Mesenchymal stem cell (in vitro differentiated cells and primary cell): Measurements from ENCODE around the gene USP50.
A peak's percentile ranks its signal among the peaks of the same experiment; 100 is the strongest.

ENCODE experiments used
- DNase-seq: peaks from one replicate; pipeline ENCODE4 v3.0.0-alpha.2; 2013
- H2AFZ ChIP-seq: one replicate; pipeline ENCODE4 v1.6.1; 2013; ENCODE audit warnings: low read depth, mild to moderate bottlenecking, control low read depth, inconsistent platforms, low read length, moderate library complexity
- H2AK5ac ChIP-seq: 2 replicates; pipeline ENCODE4 v1.6.1; 2013; ENCODE audit warnings: low read length, moderate library complexity, mild to moderate bottlenecking, inconsistent platforms; ENCODE audit not compliant: severe bottlenecking
- H2BK120ac ChIP-seq: one replicate; pipeline ENCODE4 v1.6.1; 2013; ENCODE audit warnings: low read depth, mild to moderate bottlenecking, inconsistent platforms, low read length, moderate library complexity
- H2BK12ac ChIP-seq, 2 experiments: one replicate each; pipeline ENCODE4 v1.6.1; 2013; ENCODE audit warnings: inconsistent platforms in 2 of 2, low read length in 2 of 2, mild to moderate bottlenecking in 2 of 2, moderate library complexity in 2 of 2, control low read depth in 1 of 2
- H2BK15ac ChIP-seq: one replicate; pipeline ENCODE4 v1.6.1; 2013; ENCODE audit warnings: mild to moderate bottlenecking, low read depth, inconsistent platforms; ENCODE audit not compliant: poor library complexity, severe bottlenecking
- H2BK5ac ChIP-seq: 2 replicates; pipeline ENCODE4 v1.6.1; 2013; ENCODE audit warnings: low read depth, mild to moderate bottlenecking, low read length, control low read depth, inconsistent platforms; ENCODE audit not compliant: poor library complexity, severe bottlenecking
- H3K14ac ChIP-seq, 2 experiments: one replicate each; pipeline ENCODE4 v1.6.1; 2013; ENCODE audit warnings: inconsistent platforms in 2 of 2, low read length in 2 of 2, control low read depth in 1 of 2, mild to moderate bottlenecking in 1 of 2, moderate library complexity in 1 of 2
- H3K18ac ChIP-seq, 2 experiments: one replicate each; pipeline ENCODE4 v1.6.1; 2013; ENCODE audit warnings: inconsistent platforms in 2 of 2, low read length in 2 of 2, control low read depth in 1 of 2, low read depth in 1 of 2, mild to moderate bottlenecking in 1 of 2
- H3K23ac ChIP-seq, 2 experiments: one replicate each; pipeline ENCODE4 v1.6.1; 2013; ENCODE audit warnings: inconsistent platforms in 2 of 2, low read length in 2 of 2, mild to moderate bottlenecking in 2 of 2, moderate library complexity in 2 of 2, control low read depth in 1 of 2
- H3K27ac ChIP-seq: 2 replicates; pipeline ENCODE4 v1.5.1; 2013; ENCODE audit warnings: mild to moderate bottlenecking, moderate library complexity, low read length, control low read depth, inconsistent platforms; ENCODE audit not compliant: poor library complexity, severe bottlenecking
- H3K27me3 ChIP-seq, 2 experiments: 2 replicates each; pipeline versions ENCODE4 v1.6.1 to v1.7.0; 2013; ENCODE audit warnings: low read length in 2 of 2, mild to moderate bottlenecking in 2 of 2, moderate library complexity in 2 of 2, control low read depth in 1 of 2, inconsistent platforms in 1 of 2; ENCODE audit not compliant: control insufficient read depth in 1 of 2, insufficient read depth in 1 of 2
- H3K36me3 ChIP-seq, 2 experiments: 2 replicates each; pipeline versions ENCODE4 v1.6.1 to v1.7.0; 2013; ENCODE audit warnings: low read length in 2 of 2, control low read depth in 1 of 2, inconsistent platforms in 1 of 2, low read depth in 1 of 2, mild to moderate bottlenecking in 1 of 2; ENCODE audit not compliant: insufficient read depth in 2 of 2, control insufficient read depth in 1 of 2
- H3K4ac ChIP-seq, 2 experiments: one replicate each; pipeline ENCODE4 v1.6.1; 2013; ENCODE audit warnings: inconsistent platforms in 2 of 2, low read length in 2 of 2, mild to moderate bottlenecking in 2 of 2, moderate library complexity in 2 of 2, control low read depth in 1 of 2, low read depth in 1 of 2
- H3K4me1 ChIP-seq: 2 replicates; pipeline ENCODE4 v1.6.1; 2013; ENCODE audit warnings: low read depth, low read length, control low read depth; ENCODE audit not compliant: control insufficient read depth, insufficient read depth
- H3K4me2 ChIP-seq: 2 replicates; pipeline ENCODE4 v1.6.1; 2013; ENCODE audit warnings: low read length, mild to moderate bottlenecking, inconsistent platforms; ENCODE audit not compliant: poor library complexity, severe bottlenecking
- H3K4me3 ChIP-seq, 2 experiments: 2 replicates each; pipeline versions ENCODE4 v1.5.1 to v1.7.0; 2013; ENCODE audit warnings: low read length in 2 of 2, mild to moderate bottlenecking in 2 of 2, control low read depth in 1 of 2, low read depth in 1 of 2; ENCODE audit not compliant: insufficient read depth in 1 of 2
- H3K79me1 ChIP-seq: replicated peaks from 2 replicates; pipeline ENCODE4 v1.6.1; 2013; ENCODE audit warnings: mild to moderate bottlenecking, control low read depth, low read length, inconsistent platforms; ENCODE audit not compliant: poor library complexity, severe bottlenecking
- H3K9ac ChIP-seq: 2 replicates; pipeline ENCODE4 v1.7.0; 2013; ENCODE audit warnings: mild to moderate bottlenecking, low read length, moderate library complexity
- H3K9me3 ChIP-seq: 2 replicates; pipeline ENCODE4 v1.7.0; 2013; ENCODE audit warnings: mild to moderate bottlenecking, low read length; ENCODE audit not compliant: control insufficient read depth
- H4K8ac ChIP-seq: one replicate; pipeline ENCODE4 v1.6.1; 2013; ENCODE audit warnings: inconsistent platforms, mild to moderate bottlenecking, low read length, moderate library complexity
- H4K91ac ChIP-seq: one replicate; pipeline ENCODE4 v1.6.1; 2013; ENCODE audit warnings: mild to moderate bottlenecking, low read length, inconsistent platforms
- WGBS: methylation state at CpG from one replicate; pipeline ENCODE4 v1.1.7; 2013; ENCODE audit warnings: mixed read lengths; 5-methylcytosine and 5-hydroxymethylcytosine counted together

Gene USP50

DNA sequence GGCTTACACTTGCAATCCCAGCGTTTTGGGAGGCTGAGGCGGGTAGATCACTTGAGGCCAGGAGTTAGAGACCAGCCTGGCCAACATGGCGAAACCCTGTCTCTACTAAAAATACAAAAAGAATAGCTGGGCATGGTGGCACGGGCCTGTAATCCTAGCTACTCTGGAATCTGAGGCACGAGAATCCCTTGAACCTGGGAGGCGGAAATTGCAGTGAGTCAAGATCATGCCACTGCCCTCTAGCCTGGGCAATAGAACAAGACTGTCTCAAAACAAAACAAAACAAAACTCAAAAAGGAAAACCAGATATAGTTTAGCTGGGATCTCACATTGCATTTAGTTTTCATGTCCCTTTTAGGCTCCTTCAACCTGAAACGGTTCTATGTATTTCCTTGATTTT is 2.9 kb upstream of the USP50 start:
- Histone ChIP-seq H3K9ac (no peak overlapping the region), H2BK15ac (no peak overlapping the region), H2BK120ac (no peak overlapping the region), H4K8ac (no peak overlapping the region), H3K36me3 (peaks cover 0 to 5% of the 10 kb centered on the region in 2 experiments), H2AK5ac (no peak overlapping the region), H4K91ac (no peak overlapping the region), H3K79me1 (no peaks in the 10 kb centered on the region), H2BK12ac (no peak overlapping the region), H3K9me3 (no peaks in the 10 kb centered on the region), H2BK5ac (no peak overlapping the region), H3K27ac (no peak overlapping the region), H3K27me3 (peaks cover 0 to 16% of the 10 kb centered on the region in 2 experiments), H3K4me1 (no peaks in the 10 kb centered on the region), H3K14ac (no peak overlapping the region), H3K18ac (no peak overlapping the region), H3K4me3 (no peak overlapping the region), H3K4me2 (no peak overlapping the region), H3K23ac (no peak overlapping the region), H3K4ac (no peak overlapping the region), H2AFZ (no peak overlapping the region)
- no peak for DNase-seq
- 94% methylated on average over 7 of the region's 7 CpGs for WGBS

DNA sequence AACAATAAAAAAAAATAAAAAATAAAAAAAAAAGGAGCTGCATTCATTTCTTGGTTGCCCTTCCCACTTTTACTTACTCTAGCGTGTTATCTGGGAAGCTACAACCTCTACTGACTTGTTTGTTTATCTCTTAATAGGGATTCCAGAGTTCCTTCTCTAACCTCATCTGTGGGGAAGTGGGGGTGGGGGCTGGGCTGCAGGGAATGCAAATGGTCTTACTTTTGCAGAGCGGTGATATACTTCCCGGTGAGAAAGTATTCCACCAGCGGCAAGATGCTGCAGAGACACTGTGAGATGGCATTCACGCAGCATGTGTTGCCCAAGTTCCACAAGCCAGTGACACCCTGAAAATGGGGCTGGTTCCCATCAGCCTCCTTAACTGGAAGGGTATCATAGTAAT is 2.1 kb downstream of the USP50 start:
- no peak overlapping the region for H2BK15ac ChIP-seq
- no peak overlapping the region for H4K91ac ChIP-seq
- H2BK5ac ChIP-seq, result no peak overlapping the region
- peak; percentile 14 for DNase-seq
- no peak overlapping the region for H3K27ac ChIP-seq
- no peak overlapping the region for H3K14ac ChIP-seq
- H3K9ac ChIP-seq, result no peak overlapping the region
- H3K23ac ChIP-seq, result no peak overlapping the region
- no peak overlapping the region for H3K18ac ChIP-seq
- H2AK5ac ChIP-seq, result no peak overlapping the region
- H2AFZ ChIP-seq, result no peak overlapping the region
- H4K8ac ChIP-seq, result no peak overlapping the region
- no peaks in the 10 kb centered on the region for H3K4me1 ChIP-seq
- no peak overlapping the region for H3K4ac ChIP-seq
- H3K4me3 ChIP-seq, result no peak overlapping the region
- no peak overlapping the region for H3K4me2 ChIP-seq
- no peak overlapping the region for H2BK120ac ChIP-seq
- H3K79me1 ChIP-seq, result no peaks in the 10 kb centered on the region
- 34% methylated on average over 4 of the region's 5 CpGs for WGBS
- H3K36me3 ChIP-seq, result no peaks in the 10 kb centered on the region
- H3K9me3 ChIP-seq, result no peaks in the 10 kb centered on the region
- peaks cover 0 to 30% of the 10 kb centered on the region in 2 experiments for H3K27me3 ChIP-seq
- no peak overlapping the region for H2BK12ac ChIP-seq

DNA sequence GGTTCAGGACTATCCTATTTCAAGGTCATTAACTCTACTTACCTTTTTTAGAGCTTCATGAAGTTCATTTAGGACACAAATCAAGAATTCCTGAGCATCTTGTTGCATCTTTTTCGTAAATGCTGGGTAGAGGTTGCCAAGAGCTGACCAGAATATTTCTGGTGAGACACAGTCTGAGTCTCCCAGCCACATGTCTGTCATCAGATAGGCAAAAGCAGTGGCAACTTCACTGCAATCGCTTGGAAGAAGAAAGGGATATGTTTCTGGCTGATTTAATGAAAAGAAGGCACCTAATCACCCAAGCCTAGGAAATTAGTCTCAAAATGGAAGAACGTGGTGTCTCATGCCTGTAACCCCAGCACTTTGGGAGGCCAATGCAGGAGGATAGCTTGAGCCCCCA is 2.9 kb downstream of the USP50 start:
- H3K36me3 ChIP-seq, result no peaks in the 10 kb centered on the region
- no peak overlapping the region for H3K27ac ChIP-seq
- peak overlapping the region; percentile 13 for H2BK15ac ChIP-seq
- H3K4me3 ChIP-seq, result no peak overlapping the region
- H3K9ac ChIP-seq, result peak overlapping the region; percentile 62
- no peaks in the 10 kb centered on the region for H3K79me1 ChIP-seq
- no peak overlapping the region for H4K8ac ChIP-seq
- H3K18ac ChIP-seq, result no peak overlapping the region
- H3K27me3 ChIP-seq, result peaks cover 0 to 33% of the 10 kb centered on the region in 2 experiments
- no peak overlapping the region for H3K23ac ChIP-seq
- no peak overlapping the region for H3K14ac ChIP-seq
- no peak overlapping the region for H2AFZ ChIP-seq
- no peak overlapping the region for H4K91ac ChIP-seq
- H3K9me3 ChIP-seq, result no peaks in the 10 kb centered on the region
- H2BK12ac ChIP-seq, result no peak overlapping the region
- DNase-seq, result no peak
- no peak overlapping the region for H3K4me2 ChIP-seq
- no peaks in the 10 kb centered on the region for H3K4me1 ChIP-seq
- H2BK5ac ChIP-seq, result no peak overlapping the region
- no peak overlapping the region for H2BK120ac ChIP-seq
- WGBS, result 75% methylated on average over 3 of the region's 3 CpGs
- H3K4ac ChIP-seq, result no peak overlapping the region
- H2AK5ac ChIP-seq, result no peak overlapping the region

DNA sequence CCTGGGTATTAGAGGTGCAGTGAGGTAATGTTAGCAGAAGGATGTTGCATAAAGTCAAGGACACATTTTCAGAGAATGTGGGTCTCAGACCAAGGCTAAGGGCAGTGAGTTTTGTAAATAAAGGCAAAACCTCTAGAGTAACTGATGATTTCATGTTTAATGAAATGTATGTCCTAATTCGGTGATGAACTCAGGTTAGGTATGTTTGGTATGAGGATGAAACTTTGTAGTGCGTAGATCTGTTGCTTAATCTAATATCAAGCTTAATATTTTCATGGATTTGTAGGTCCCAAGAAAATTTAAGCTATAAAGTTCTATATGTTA is 3.6 kb downstream of the USP50 start:
- H3K4me2 ChIP-seq, result no peak overlapping the region
- H3K18ac ChIP-seq, result no peak overlapping the region
- 71% methylated on average over 1 of the region's 2 CpGs for WGBS
- no peaks in the 10 kb centered on the region for H3K4me1 ChIP-seq
- no peak overlapping the region for H2BK15ac ChIP-seq
- no peak overlapping the region for H3K27ac ChIP-seq
- H2BK120ac ChIP-seq, result no peak overlapping the region
- no peak overlapping the region for H2AFZ ChIP-seq
- H4K8ac ChIP-seq, result no peak overlapping the region
- peak overlapping the region in 1 of 2 experiments; percentile 52 for H3K4me3 ChIP-seq
- H2BK5ac ChIP-seq, result no peak overlapping the region
- H2AK5ac ChIP-seq, result no peak overlapping the region
- H3K9me3 ChIP-seq, result no peaks in the 10 kb centered on the region
- H2BK12ac ChIP-seq, result no peak overlapping the region
- no peak overlapping the region for H4K91ac ChIP-seq
- H3K4ac ChIP-seq, result no peak overlapping the region
- H3K9ac ChIP-seq, result peak overlapping the region; percentile 62
- DNase-seq, result peak; percentile 10
- H3K23ac ChIP-seq, result no peak overlapping the region
- peaks cover 0 to 34% of the 10 kb centered on the region in 2 experiments for H3K27me3 ChIP-seq
- no peak overlapping the region for H3K14ac ChIP-seq
- H3K36me3 ChIP-seq, result no peaks in the 10 kb centered on the region
- no peaks in the 10 kb centered on the region for H3K79me1 ChIP-seq
